NCI-H510A (cell line): Measurements from ENCODE around the gene APOL3.
"Not testable (repeated sequence)": the region's sequence is repeated elsewhere in the genome, so short reads cannot be mapped to it uniquely, and the experiment has no call there.

Experiments
- DNase-seq: peaks from one replicate; lab custom pipeline; 2025; lab: John Stamatoyannopoulos, UW

APOL3 gene

DNA sequence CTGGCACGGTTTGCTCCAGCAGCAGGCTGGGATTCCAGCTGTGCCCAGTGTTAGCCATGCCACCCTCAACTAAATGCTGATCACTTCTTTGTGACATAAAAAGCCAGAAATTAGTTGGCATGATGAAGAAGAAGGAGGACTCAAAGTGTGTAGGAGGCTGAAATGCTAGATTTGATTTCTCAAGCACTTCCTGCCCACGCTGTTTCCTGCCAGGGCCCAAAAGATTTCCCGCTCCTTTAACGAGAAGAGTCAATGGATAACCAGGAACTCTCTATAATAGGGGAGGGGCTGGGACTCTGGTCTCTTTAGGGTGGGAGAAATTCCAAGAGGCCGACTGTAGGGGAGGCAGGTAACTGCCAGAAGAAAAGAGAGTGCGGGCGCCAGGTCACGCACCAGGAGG lies 26.4 kb downstream of the APOL3 start:
- DNase-seq = no peak

DNA sequence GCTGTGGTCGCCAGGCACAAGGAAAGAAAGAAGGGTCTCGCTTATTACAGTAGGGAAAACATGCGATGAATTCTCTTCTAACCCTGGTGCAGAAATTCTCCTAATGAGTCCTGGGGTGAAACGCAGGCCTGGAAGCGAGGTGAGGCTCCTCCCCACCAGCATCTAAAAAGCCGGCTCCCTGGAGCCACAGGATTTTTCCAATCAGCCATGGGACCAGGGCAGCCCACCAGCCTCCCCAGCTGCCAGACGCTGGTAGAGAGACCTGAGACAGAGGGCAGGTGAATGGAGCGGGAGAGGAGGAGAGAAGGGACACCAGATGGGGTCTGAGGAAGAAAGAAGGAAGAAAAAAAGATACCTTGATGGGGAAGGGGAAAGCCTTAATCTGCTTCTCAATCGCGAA lies 28.6 kb downstream of the APOL3 start:
- DNase-seq = no peak

DNA sequence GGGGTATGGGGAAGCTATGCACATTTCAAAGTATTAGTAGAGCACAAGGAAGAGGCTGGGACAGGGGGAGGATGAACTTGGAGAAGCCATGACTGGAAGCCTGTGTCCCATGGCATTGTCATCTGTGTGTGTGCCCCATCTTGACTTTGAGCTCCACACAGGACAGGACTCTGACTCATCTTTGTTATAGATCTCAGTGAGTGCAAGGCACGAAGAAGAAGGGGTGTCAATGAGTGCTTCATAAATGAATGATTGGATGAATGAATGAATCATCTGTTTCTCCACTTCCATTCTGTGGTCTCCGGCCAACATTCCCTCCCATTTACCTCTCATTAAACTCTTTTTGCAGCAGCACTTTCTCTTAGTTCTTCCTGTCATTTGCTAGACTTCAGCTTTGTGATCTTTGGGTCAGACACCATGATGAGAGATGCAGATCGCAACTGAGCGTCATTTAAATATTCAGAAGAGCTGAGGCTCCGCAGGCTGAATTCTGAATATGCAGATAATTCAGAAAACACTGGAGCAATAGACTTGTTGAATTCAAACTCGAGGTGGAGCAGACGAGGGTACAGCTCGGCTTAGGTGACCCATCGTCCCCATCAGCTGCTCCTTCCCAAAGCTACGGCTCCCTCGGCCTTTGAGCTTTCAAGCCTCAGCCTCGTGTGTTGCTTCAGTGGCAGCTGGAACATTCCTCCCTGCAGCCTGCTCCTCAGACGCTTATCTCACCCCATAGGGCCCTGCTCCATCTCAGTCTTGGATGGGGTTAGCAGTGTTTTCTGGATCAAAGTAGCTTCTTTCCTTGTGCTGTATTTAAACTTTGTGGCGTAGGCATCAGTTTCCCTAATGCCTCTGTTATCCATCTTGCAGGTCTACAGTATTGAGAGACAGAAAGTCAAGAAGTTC lies 30.8 kb downstream of the APOL3 start:
- no peak for DNase-seq

DNA sequence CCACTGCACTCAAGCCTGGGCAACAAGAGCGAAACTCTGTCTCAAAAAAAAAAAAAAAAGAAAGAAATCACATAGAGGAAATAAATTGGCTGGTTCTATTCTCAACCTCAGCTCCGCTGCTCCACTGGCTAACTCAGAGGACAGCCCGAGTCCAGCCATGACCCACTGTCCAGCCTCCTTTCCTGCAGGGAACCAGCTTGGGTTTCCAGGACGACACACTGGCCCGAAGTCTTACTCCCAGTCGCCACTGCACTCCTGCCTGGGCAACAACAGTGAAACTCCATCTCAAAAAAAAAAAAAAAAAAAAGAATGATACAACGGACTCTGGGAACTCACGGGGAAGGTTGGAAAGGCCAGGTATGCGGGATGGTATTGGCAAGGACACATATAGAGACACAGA lies 31.5 kb downstream of the APOL3 start:
- no peak for DNase-seq

DNA sequence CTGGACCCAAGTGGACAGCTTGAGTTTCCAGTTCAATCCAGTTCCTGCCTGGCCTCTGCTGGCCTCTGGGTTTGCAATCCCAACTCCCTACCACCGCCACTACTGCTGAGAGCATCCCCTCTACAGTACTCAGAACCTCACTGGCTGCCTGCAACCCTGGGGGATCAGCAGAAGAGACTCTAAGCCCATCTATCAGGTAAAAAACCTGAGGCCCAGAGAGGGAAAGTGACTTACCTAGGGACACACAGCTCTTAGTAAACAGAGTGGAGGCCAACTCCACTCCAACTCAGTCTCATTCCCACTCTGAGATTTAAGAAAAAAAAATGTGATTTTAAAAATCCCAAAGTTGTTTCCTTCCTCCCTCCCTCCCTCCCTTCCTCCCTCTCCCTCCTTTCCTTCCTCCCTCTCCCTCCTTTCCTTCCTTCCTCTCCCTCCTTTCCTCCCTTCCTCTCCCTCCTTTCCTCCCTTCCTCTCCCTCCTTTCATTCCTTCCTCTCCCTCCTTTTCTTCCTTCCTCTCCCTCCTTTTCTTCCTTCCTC lies 34.5 kb downstream of the APOL3 start:
- no peak for DNase-seq

DNA sequence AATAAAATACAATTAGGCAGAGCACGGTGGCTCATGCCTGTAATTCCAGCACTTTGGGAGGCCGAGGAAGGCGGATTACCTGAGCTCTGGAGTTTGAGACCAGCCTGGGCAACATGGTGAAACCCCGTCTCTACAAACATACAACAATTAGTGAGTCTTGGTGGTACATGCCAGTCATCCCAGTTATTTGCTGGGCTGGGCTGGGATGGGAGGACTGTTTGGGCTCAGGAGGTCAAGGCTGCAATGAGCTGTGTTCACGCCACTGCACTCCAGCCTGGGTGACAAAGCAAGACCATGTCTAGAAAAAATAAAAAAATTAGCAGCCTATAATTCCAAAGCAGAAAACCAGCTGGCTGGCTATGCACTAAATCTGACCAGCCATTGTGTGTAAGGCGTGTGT lies 35.1 kb downstream of the APOL3 start:
- DNase-seq = no peak

DNA sequence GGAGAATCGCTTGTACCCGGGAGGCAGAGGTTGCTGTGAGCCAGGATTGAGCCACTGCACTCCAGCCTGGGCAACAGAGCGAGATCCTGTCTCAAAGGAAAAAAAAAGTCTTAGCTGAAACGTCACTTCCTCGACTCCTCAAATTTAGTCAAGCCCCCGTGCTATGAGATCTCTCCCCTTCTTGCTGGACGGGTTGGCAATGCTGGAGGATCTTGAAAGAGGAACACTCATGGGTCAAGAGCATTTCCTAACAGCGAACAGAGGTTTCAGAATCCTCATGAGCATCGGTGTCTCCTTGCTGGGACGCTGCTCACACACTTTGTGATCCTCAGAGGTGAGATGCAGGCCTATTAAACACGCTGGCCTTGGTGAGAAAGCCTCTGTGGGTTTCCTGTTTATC lies 35.9 kb downstream of the APOL3 start:
- no peak for DNase-seq

DNA sequence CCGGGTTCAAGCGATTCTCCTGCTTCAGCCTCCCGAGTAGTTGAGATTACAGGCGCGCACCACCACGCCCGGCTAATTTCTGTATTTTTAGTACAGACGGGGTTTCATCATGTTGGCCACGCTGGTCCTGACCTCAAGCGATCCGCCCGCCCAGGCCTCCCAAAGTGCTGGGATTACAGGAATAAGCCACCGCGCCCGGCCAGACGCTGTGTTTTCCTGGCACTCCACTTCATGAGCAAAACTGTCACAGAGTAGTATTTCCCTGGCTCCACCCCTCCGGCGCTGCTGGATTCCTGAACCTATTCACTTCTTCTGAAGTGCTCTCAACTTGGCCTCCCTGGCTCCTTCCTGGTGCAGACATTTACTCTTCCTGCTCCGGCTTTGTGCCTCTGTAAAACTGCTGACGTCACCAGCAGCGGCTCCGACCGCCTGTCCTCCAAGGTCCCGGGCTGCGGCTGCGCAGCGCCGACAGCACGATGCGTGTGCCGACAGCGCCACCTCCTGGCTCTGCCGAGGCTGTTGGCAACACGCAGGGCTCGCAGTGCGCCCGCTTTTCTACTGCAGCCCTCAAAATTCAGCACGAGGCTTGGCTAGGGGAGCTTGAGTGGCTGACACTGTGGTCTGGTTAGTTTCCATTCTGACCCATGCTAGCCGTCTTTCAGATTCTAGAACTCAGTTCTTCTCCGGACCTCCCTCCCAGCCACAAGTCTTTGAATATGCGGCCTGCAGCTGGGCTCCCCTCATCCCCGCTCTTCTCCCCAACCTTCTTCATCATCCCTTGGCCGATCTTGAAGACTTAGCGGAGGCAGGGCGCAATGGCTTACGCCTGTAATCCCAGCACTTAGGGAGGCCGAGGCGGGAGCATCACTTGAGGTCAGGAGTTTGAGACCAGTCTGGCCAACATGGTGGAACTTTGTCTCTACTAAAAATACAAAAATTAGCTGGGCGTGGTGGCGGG lies 36.6 kb downstream of the APOL3 start:
- peak; percentile 90 for DNase-seq

DNA sequence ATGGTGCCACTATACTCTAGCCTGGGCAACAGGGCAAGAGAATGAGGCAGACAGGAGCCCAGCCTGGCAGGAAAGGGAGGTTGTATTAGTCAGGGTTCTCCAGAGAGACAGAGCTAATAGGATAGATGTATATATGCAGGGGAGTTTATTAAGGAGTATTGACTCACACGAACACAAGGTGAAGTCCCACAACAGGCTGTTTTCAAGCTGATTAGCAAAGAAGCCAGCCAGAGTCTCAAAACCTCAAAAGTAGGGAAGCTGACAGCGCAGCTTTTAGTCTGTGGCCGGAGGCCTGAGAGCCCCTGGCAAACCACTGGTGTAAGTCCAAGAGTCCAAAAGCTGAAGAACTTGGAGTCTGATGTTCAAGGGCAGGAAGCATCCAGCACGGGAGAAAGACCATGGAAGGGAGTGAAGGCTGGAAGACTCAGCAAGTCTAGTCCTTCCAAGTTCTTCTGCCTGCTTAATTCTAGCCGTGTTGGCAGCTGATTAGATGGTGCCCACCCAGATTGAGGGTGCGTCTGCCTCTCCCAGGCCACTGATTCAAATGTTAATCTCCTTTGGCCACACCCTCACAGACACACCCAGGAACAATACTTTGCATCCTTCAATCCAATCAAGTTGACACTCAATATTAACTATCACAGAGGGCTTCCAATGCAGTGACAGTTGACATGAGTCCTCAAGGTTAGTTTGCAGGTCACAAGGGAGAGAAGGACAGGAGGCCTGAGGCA lies 39.8 kb downstream of the APOL3 start:
- DNase-seq = not testable (repeated sequence)

DNA sequence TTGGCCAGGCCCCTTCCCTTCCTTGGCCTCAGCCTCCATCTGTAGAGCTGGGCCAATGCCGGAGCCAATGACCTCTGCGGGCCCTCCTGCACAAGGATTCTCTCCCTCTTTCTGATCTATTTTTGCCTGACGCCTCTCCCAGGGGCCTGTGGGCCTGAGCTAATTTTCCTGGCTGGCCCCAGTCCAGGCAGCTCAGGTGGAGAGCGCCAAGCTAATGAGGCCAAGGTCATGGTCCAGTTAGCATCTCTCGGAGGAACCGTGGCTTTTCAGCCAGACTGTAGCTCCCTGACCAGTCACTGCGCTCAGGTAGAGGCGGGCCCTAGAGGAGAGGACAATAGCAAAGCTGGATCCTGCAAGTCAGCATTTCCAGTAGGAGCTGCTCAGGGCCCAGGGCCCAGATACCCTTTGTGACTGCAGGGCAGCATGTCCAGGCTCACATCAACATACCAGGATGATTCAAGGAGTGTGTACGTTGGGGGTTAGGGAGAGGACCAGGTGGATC lies 43.5 kb downstream of the APOL3 start:
- no peak for DNase-seq

DNA sequence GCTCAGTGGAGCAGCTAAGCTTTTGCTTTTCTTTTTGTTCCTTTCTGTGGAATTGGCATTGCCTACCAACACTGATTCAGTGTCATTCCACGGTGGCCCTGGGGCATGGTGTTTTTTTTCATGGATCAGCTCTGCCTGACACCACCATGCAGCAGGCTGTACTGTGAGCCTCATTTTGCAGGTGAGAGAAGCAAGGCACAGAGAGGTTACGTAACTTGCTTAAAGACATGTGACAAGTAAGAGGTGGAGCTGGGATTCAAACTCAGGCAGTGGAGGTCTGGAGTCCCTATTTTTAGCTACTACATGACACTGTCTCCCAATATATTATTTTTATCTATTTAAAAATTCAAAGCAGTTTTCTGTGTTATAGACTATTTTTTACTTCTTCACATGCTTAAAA lies 44.4 kb downstream of the APOL3 start:
- no peak for DNase-seq

DNA sequence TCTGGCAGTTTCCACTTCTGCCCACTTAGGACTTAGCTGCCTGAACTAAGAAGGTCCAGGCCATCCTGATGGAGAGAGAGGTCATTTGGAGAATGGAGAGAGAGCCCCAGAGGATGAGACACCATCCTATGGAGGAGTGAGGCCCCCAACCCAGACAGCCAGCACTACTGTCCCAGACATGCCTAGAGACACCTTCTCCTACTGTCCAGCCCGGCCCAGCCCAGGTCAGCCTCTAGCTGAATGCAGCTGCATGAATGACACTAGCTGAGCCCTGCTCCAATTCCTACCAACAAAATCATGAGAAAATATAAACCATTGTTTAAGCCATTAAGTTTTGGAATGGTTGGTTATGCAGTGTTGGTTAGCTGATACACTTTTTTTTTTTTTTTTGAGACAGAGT lies 47.4 kb downstream of the APOL3 start:
- no peak for DNase-seq

DNA sequence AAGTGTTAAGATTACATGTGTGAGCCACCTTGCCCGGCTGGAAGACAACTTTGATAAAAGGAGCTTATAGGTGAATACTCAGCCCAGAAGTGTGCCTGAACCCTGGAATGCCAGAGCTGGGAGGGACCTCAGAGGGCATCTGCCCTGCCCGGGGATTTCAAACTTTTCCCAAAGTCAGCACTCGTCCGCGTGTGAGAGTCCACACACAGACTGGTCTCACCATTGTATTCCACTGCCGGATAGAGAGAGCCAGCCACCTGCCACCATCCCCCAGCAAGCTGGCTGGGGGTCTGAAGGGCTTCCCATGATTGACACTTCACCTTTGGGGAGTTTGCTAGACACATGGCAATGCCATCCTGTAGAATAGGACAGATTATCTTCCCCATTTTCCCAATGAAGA lies 49.2 kb downstream of the APOL3 start:
- DNase-seq = no peak

DNA sequence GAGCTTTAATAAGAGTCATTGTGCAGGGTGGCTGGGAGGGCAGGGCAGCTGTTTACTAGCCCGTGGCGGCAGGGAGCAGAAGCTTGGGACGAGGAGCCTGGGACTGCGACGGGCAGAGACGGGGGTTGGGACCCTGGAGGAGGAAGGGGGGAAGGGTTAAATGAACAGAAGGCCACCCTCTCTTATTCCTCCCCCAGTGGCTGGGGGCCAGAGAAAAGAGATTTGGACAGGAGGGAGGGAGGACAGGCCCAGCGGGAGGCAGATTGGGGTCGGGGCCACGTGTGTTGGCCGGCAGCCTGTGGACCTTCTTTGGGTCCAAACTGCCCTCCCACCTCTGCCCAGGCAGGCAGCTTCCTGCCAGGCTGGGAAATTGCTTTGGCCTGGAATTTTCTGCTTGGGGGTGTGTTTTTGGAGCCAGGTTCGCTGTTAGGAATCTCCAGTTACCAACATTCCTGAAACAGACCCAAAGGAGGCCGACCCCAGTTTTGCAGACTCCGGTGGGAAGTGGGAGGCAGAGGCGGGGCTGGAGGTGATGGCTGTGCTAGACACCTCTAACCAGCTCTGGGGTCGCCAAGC lies 50.2 kb downstream of the APOL3 start:
- no peak for DNase-seq

DNA sequence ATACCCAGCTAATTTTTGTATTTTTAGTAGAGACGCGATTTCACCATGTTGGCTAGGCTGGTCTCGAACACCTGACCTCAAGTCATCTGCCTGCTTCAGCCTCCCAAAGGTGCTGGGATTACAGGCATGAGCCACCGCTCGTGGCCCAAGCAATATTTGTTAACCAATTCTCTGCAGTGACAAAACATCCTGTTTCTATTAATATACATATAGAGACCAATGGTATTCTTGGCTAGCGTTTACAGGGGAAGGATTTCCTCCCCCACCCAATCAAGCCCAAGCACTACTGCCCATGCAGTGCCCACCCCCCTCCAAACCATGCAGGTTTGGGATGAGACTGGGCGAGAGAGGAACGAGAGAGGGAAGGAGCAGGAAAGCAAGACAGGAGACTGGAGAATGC lies 53.1 kb downstream of the APOL3 start:
- DNase-seq = no peak

DNA sequence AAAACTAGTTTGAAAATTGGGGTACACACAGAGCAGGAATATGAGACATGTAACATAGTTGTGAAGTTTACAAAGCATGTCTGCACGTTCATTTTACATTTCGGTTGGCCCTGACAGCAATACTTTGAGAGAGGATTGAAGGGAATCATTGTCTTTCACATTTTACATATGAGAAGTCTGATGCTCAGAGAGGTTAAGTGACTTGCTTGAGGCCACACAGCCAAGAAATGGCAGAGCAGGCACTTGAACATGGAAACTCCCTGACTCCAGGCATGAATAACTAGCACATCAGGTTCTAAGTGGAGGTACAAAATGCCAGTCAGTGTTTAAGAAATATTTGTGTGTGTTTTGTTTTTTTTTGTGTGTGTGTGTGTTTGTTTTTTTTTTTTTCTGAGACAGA lies 53.6 kb downstream of the APOL3 start:
- DNase-seq = no peak

DNA sequence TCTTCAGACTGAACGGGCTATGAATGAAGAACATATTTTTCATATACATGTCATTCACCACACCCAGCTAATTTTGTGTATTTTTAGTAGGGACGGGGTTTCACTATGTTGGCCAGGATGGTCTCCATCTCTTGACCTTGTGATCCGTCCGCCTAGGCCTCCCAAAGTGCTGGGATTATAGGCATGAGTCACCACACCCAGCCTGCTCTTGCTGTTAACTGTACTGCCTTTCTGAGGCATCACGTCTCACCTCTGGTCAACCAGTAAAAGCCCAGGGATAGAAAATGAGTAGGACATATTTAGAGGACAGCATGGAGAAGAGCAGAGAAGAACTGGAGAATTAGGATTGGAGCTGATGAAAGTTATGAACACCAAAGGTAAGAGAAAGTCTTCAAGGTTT lies 55.6 kb downstream of the APOL3 start:
- no peak for DNase-seq

DNA sequence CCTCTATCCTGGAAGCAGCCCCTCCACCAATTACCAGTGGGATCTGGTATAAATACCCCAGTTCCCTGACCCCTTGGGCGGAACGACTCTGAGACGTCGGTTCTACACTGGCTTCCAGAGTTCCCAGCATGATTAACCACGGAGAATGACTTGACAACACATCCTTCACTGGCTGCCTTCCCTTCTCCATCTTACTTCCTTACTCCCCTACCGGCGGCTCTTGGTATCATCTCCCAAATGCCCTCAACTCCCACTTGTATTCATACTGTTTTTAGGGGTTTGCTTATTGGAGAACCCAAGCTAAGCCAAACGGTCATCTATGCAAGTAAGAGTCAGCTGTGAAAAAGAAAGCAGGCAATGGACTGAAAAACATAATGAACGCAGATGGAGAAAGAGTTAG lies 56.1 kb downstream of the APOL3 start:
- no peak for DNase-seq

DNA sequence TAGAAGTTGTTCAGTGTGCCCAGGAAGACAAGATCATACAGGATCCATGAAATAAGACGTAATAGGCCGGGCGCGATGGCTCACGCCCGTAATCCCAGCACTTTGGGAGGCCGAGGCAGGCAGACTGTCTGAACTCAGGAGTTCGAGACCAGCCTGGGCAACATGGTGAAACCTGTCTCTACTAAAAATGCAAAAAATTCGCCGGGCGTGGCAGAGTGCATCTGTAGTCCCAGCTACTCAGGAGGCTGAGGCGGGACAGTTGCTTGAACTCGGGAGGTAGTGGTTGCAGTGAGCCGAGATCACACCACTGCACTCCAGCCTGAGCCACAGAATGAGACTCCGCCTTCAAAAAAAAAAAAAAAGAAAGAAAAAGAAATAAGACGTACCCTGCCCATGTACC lies 56.7 kb downstream of the APOL3 start:
- DNase-seq = no peak

DNA sequence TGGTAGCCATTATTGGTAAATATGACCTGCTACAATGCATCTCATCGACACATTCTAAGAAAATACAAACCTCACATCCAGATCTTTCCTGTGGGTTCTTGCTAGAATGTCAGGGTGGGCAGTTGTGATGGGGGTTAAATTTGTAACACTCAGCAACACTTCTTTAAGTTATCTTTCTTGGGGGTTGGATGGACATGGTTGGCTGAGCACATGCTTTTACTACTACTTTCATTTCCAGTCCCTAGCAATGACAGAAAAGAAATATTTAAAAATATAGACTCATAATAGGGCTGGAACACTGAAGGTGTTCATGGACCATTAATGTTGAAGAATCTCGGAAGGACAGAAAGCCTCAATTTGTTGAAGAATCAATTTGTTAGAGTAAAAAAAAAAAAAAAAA lies 57.6 kb downstream of the APOL3 start:
- no peak for DNase-seq

DNA sequence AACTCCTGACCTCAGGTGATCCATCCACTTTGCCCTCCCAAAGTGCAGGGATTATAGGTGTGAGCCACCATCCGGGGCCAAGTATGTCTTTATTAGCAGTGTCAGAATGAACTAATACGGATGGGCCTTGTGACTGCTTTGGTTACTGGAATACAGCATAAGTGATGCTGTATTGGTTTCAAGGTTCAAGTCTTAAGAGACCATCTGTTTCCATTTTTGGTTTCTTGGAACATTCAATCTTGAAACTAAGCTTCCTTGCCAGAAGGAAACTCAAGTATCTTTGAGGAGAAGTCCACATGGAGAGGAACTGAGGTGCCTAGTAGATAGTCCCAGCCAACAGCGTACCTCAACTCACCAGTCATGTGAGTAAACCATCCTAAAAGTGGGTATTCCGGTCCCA lies 58.8 kb downstream of the APOL3 start:
- no peak for DNase-seq

DNA sequence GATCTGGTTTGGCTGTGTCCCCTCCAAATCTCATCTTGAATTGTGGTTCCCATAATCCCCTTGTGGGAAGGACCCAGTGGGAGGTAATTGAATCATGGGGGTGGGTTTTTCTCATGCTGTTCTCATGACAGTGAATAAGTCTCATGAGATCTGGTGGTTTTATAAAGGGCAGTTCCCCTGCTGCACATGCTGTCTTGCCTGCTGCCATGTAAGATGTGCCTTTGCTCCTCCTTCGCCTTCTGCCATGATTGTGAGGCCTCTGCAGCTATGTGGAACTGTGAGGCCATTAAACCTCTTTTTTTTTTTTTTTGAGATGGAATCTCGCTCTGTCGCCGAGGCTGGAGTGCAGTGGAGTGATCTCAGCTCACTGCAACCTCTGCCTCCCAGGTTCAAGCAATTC lies 59.6 kb downstream of the APOL3 start:
- DNase-seq = not testable (repeated sequence)
